Measurements from ENCODE around the gene DCAF6.
"Not testable (repeated sequence)": the region's sequence is repeated elsewhere in the genome, so short reads cannot be mapped to it uniquely, and the experiment has no call there.

DCAF6 gene

DNA sequence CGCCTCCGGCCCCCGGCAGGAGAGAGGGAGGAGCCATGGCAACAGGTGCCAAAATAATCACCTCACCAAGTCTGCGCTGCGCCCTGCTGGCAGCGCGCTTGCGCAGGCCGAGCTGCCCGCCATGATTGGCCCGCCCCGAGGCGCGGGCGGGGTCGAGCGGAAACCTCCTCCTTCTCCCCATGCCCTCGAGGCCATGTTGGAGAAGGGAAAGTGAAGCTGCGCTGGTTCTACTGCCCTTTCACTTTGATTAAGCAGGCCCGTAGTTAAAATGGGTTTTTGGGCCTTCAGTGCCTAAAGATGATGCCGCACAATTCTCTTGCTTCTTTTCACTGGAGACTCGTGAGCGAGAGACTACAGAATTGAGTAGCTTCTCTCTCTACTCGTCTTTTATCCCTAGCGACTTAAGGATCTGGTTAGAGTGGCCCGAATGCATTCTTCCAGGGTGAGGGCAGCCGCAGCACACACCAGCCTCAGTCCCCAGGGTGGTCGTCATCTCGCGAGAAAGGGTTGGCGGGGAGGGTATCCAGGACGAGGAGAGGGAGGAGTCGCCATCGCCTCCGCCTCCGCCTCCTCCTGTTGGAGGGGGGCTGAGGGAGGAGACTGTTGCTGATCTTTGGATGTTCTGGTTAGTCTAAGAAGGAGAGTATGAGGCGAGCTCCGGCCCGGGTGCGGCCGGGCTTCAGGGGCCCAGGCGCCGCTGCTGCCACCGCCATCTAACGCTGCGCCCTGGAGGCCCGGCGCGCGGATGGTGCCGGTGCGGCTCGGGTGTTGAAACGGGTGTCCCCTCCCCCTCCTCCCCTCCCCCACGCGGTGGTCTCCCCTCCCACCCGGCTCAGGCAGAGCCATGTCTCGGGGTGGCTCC is at the start of gene DCAF6:
TSS of gene DCAF6 (plus strand) at position 616 of the 862 bp plus-strand sequence. CDS start at position 845, 229 bp downstream.
- DNase-seq (ENCODE audit: low read depth) = peak; percentile 99

GRCh38 chr1:167887187-167887586 is 49.3 kb upstream of the DCAF6 start:
- DNase-seq (ENCODE audit: low read depth) = not testable (repeated sequence)

GRCh38 chr1:167890400-167890799 is 46.1 kb upstream of the DCAF6 start:
- no peak for DNase-seq (ENCODE audit: low read depth)

GRCh38 chr1:167893798-167894197 is 42.7 kb upstream of the DCAF6 start:
- no peak for DNase-seq (ENCODE audit: low read depth)

DNA sequence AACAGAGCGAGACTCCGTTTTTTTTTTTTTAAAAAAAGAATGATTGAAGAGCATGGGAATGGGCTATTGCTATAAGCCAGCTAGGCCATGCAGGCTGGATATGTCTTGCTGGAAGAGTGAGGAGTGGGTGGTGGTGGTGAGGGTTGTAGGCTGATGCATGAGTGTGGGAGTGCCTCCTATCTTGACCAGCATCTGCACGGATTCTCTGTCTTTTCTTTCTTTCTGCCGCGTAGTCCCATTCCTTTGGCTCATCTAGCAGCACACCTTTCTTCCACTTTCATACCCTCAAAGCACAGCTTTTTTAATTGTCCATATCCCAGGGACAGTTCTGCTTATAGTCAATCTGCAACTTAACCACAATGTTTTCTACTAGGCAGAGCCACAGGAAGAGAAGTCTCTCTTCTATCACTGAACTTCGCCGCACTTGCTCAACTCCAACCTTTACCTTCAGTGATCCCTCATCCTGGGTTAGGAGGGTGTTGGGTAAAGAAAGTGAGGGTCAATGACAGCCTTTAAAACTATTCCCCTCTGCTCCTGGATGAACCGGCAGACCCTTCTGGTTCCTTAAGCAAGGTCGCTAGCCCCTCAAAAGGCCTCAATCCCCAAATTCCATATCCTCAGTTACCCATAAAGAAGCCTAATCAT is 37.8 kb upstream of the DCAF6 start:
- DNase-seq (ENCODE audit: low read depth) = no peak

DNA sequence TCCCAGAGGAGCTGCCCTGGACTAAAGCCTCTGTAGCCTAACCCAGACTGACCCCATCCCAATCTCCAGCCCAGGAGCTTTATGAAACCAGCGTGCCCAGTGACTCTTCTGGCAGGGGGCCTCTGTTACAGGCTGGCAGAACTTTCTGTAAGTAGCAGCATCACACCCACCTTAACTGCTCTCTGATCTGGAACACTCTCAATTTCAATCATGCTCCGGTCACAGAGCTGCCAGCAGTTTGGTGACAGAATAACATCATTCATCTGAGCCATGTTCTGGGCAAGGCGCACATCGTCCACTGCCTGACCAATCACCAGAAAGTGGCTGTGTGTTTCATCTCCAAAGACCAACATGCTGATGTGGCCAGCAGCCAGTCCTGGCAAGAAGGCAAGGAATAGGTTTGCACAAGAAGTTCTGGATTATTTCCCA is 37.2 kb upstream of the DCAF6 start:
- peak; percentile 69 for DNase-seq (ENCODE audit: low read depth)

DNA sequence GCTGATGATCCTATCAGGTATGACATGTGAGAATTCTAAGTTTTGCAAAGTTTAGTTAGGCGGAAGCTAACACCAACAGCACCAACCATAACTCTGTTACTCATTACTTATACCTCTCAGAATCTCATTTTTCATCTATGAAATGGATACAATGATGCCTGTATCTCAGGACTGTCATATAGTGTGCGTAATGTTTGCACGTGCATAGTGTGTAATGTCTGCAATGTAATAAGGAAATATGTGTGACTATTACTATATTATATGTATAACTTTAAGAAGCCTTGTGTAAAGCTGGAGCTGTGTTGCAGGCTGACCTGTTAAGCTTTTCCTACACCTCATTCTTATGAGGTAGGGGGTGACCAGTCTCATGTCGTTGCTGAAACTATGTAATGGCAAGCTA is 35.6 kb upstream of the DCAF6 start:
- no peak for DNase-seq (ENCODE audit: low read depth)

DNA sequence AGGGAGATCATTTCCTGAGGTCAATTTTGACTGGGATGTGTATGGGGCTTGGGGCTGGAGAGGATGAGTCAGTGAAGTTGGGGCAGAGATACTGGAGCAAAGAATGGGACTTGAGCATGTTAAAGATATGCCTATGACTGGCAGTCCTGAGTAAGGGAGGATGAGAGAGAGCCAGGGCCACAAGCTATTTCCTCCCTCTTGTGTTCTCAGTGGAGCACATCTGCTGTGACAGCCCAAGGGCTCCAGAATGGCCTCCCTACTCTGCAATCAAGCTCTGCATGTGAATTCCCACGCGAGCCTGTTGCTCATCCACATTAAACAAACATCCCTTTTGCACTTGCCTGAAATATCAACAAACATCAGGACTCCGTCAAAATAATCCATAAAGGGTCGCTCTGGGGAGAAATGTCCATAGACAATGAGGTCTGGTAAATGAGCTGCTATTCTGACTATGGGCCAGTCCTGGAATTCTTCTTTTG is 31.8 kb upstream of the DCAF6 start:
- DNase-seq (ENCODE audit: low read depth) = peak; percentile 45

DNA sequence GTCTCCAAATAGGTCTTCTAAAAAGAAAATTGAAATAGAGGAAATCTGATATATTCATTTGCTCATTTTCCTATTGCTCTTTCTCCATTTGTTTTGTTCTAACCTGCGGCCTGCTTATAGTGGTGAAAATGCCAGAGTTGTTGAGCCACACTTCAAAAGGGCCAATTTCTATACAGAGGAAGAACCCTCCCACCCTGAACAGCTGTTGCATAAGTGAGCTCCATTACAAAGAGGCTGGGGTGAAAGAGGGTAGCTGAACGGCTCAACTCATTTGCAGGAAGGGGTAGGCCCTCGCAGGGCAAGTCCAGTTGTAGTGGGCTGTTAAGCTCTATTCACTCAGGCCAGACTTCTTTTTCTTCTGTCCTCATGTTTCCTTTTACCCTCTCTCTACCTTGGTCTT is 31.3 kb upstream of the DCAF6 start:
- peak; percentile 71 for DNase-seq (ENCODE audit: low read depth)

- DNase-seq (ENCODE audit: low read depth) = peak; percentile 38
These were observed 30.8 kb upstream of the DCAF6 start for GRCh38 chr1:167905671-167906070.

GRCh38 chr1:167909691-167910180 is 26.7 kb upstream of the DCAF6 start:
- no peak for DNase-seq (ENCODE audit: low read depth)

DNA sequence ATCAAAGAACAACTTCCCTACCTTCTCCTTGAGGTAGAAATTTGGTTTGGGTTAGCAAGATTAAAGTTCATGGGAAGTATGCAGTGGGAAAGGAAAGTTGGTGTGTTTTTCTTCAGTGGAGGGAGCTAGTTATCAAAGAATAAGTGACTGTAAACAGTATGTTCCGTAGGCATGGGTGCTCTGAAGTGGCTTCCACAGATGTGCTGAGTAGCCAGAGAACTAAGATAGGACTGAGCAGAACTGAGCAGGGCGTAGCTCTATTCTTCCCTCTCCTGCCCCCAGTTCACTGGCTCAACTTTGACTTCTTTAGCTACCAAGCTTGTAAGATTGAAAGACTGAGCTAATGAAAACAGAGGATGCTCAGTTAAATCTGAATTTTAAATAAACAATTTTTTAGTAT is 26.0 kb upstream of the DCAF6 start:
- no peak for DNase-seq (ENCODE audit: low read depth)

GRCh38 chr1:167911413-167911812 is 25.1 kb upstream of the DCAF6 start:
- DNase-seq (ENCODE audit: low read depth) = no peak

- no peak for DNase-seq (ENCODE audit: low read depth)
These were observed 24.2 kb upstream of the DCAF6 start for GRCh38 chr1:167912294-167912693.

DNA sequence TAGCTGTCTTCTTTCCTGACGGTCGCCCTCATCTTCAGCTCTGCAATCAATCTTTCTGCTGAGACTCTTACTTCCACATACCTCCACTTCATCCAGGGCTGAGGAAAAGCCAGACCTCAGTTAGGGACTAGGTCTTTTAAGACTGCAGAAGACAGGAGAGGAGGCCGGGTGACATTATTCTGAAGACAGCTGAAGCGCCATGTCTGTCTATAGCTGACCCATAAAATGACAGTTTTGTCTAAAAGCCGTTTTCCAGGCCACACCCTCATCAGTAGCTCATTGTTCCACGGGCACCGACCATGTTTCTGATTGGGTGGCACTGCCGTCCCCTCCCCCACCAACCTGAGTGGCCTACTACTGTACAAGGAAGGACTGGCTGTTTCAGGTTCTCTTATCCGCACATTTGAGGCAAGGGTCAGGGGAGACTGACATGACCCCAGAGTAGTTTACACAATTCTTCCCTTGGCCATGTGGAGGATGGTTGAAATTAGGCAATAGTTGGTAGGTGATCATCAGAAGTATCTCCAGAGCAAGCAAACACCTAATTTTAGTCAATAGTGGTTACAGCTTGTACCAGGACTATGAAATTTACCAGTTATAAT is 22.5 kb upstream of the DCAF6 start, which contains the start of gene ADCY10:
TSS of gene ADCY10 (minus strand) at position 240 of the 602 bp plus-strand sequence. CDS start 8,994 bp downstream, outside the sequence.
- DNase-seq (ENCODE audit: low read depth) = no peak

DNA sequence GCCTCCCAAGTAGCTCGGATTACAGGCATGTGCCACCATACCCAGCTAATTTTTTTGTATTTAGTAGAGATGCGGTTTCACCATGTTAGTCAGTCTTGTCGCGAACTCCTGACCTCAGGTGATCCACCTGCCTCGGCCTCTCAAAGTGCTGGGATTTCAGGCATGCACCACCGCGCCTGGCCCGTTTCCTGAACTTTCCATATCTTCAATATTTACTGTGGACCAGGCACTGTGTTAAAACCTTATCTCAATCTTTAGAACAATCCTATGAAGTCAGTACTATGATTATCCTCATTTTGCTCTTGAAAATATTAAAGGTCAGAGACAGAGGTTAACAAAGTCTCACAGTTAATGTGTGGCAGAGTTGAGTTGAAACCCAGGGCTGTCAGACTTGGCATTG is 20.9 kb upstream of the DCAF6 start:
- DNase-seq (ENCODE audit: low read depth) = no peak

DNA sequence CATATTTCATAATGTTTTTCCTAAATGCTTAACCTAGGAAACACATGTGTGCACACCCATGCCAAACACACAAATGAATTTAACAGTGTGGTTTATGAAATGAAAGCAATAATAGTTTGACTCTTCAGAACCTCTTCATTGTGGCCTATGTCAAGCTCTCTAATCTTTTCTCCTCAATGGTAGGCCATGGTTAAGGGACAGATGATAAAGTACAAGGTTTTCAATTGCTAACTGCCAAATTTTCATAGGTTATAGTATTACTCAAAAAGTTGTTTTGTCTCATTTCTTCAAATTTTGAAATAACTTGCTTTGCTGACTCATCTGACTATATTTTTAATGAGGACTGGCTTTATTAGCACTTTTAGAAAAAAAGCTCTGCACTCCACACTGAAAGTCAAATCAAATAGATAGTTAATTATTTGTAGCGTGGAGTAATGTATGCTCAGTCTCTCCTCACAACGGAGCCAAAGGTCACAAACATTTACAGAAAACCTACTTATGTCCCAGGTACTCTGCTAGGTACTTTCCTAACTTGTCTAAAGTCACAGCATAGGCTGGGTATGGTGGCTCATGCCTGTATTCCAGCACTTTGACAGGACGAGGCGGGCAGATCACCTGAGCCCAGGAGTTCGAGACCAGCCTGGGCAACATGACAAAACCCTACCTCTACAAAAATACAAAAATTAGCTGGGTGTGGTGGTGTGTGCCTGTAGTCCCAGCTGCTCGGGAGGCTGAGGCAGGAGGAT is 19.5 kb upstream of the DCAF6 start:
- no peak for DNase-seq (ENCODE audit: low read depth)

DNA sequence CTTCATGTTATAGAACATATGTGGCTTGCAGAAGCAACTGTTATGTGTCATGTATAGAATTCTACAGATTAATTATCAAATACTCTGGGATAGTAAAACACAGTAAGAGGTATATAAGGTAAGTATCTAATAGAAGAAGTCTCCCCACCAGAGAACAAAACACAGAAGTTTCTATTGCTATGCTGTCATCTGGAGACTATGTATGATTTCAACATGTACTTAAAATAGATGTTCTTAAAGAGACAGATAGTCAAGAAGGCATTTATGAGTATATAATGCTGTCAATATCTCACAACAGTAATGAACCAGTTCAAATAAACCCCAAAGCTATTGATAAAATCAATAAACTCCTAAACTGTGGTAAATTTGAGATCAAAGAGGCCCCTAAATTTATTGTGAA is 14.5 kb upstream of the DCAF6 start:
- peak; percentile 40 for DNase-seq (ENCODE audit: low read depth)

DNA sequence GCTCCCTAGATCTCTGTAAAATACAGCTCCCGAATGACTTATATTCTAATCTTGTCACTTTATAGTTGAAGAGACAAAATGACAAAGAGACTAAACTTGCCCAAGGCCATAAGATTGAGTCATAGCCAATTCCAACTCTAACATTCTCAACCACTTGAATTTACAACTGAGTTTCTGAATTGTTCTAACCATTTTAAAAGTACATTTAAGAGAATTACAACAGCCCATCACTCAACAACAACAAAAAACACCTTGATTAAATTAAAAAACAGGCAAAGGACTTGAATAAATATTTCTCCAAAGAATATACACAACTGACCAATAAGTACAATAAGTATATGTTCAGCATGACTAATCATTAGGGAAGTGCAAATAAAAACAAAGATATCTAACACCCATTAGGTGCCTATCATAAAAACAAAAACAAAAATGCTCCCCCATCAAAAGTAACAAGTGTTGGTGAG is 13.8 kb upstream of the DCAF6 start:
- DNase-seq (ENCODE audit: low read depth) = no peak

- no peak for DNase-seq (ENCODE audit: low read depth)
These were observed 13.0 kb upstream of the DCAF6 start for GRCh38 chr1:167923324-167924056.

DNA sequence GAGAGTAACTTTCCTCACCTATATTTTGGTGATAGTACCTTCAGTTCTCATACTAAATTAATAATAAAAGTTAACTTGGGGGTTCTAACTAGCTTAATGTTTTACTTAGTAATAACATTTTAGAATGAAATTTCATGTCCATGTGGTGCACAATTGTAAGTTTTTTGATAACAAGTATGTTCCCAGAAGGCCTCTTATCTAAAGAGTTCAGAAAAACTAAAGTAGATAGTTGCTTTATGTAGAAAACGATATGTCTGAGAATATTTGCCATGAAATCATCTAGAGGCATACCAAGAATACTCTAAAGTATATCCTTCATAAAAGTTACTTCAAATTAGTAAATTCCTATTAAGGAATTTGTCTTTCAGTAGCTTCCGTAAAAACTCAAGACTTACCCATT is 12.4 kb upstream of the DCAF6 start:
- DNase-seq (ENCODE audit: low read depth) = no peak

All from fibroblast of gingiva (primary cell).